ENCODE measurements around the gene CHST3.
A peak's percentile ranks its signal among the peaks of the same experiment; 100 is the strongest.

Gene CHST3

GRCh38 chr10:71979692-71980062 is 15.5 kb downstream of the CHST3 start:
- DNase-seq = peak in 1 of 2 donors; percentile 15
- H3K9me3 ChIP-seq = no peaks in the 10 kb centered on the region
- no peak overlapping the region for H3K4me3 ChIP-seq
- no peaks in the 10 kb centered on the region for H3K27me3 ChIP-seq
- TF ChIP-seq CTCF (IDR thresholded peaks at IDR 0.05) = no peak
- intact Hi-C loops (cut with DNase I; ENCODE audit: low total_unique reads) = loop anchor here (10.0 kb wide), 1 partner anchor 265 kb away; no protein-coding TSS in a partner anchor
- H3K27ac ChIP-seq = peak overlapping the region; percentile 79 to 87
- H3K4me1 ChIP-seq = peaks cover 3 to 100% (median 94%) of the 10 kb centered on the region in 4 donors
- no peaks in the 10 kb centered on the region for H3K36me3 ChIP-seq

GRCh38 chr10:71980181-71981014 is 16.2 kb downstream of the CHST3 start:
- no peak for TF ChIP-seq CTCF (IDR thresholded peaks at IDR 0.05)
- Histone ChIP-seq H3K4me1 (peaks cover 1 to 100% (median 93%) of the 10 kb centered on the region in 4 donors), H3K27ac (peak overlapping the region; percentile 81 to 87), H3K27me3 (no peaks in the 10 kb centered on the region), H3K4me3 (peak overlapping the region in 1 of 2 donors; percentile 15), H3K9me3 (no peaks in the 10 kb centered on the region), H3K36me3 (no peaks in the 10 kb centered on the region)
- intact Hi-C loops (cut with DNase I; ENCODE audit: low total_unique reads) = loop anchor here (10.0 kb wide), 1 partner anchor 264 kb away; no protein-coding TSS in a partner anchor
- DNase-seq = peak in 1 of 2 donors; percentile 58

GRCh38 chr10:71981015-71981875 is 17.1 kb downstream of the CHST3 start:
- no peak for TF ChIP-seq CTCF (IDR thresholded peaks at IDR 0.05)
- Histone ChIP-seq H3K9me3 (no peaks in the 10 kb centered on the region), H3K4me1 (peaks cover 0 to 100% (median 93%) of the 10 kb centered on the region in 4 donors), H3K27me3 (no peaks in the 10 kb centered on the region), H3K36me3 (no peaks in the 10 kb centered on the region), H3K27ac (peak overlapping the region; percentile 81 to 87), H3K4me3 (peak overlapping the region in 1 of 2 donors; percentile 15)
- intact Hi-C loops (cut with DNase I; ENCODE audit: low total_unique reads) = loop anchor here (10.0 kb wide), 1 partner anchor 264 kb away; no protein-coding TSS in a partner anchor
- peak in 1 of 2 donors; percentile 65 for DNase-seq

GRCh38 chr10:71981876-71982230 is 17.7 kb downstream of the CHST3 start:
- H3K9me3 ChIP-seq = no peaks in the 10 kb centered on the region
- intact Hi-C loops (cut with DNase I; ENCODE audit: low total_unique reads) = loop anchor here (10.0 kb wide), 1 partner anchor 263 kb away; no protein-coding TSS in a partner anchor
- H3K27me3 ChIP-seq = no peaks in the 10 kb centered on the region
- H3K4me1 ChIP-seq = peaks cover 0 to 100% (median 93%) of the 10 kb centered on the region in 4 donors
- no peak for TF ChIP-seq CTCF (IDR thresholded peaks at IDR 0.05)
- DNase-seq = no peak
- H3K36me3 ChIP-seq = no peaks in the 10 kb centered on the region
- H3K4me3 ChIP-seq = no peak overlapping the region
- H3K27ac ChIP-seq = peak overlapping the region; percentile 81 to 87

Measured in tibial artery (tissue), 4 donors.